ENCODE data around the gene TTYH2. TPM values are rescaled to one million over a fixed set of nuclear protein-coding genes. Genes with fewer than 3 reads are reported as not detected.

Gene TTYH2
- total RNA-seq, 2 donors from 2014 or later = 2.4 to 3.3 TPM

- DNase-seq (ENCODE audit: low spot score) (no peak), ATAC-seq (ENCODE audit: insufficient number of reproducible peaks, low FRiP score, low read depth) (no peak)
- Histone ChIP-seq H3K4me3 (no peak overlapping the region), H3K9me3 (no peaks in the 10 kb centered on the region), H3K27me3 (replicated peaks; ENCODE audit: insufficient read depth) (no peaks in the 10 kb centered on the region), H3K4me1 (ENCODE audit: control insufficient read depth in 1 of 2, low read depth in 2 of 2) (peaks cover 0 to 3% of the 10 kb centered on the region in 2 donors), H3K36me3 (no peaks in the 10 kb centered on the region), H3K27ac (no peak overlapping the region)
- TF ChIP-seq, protein P1, sequence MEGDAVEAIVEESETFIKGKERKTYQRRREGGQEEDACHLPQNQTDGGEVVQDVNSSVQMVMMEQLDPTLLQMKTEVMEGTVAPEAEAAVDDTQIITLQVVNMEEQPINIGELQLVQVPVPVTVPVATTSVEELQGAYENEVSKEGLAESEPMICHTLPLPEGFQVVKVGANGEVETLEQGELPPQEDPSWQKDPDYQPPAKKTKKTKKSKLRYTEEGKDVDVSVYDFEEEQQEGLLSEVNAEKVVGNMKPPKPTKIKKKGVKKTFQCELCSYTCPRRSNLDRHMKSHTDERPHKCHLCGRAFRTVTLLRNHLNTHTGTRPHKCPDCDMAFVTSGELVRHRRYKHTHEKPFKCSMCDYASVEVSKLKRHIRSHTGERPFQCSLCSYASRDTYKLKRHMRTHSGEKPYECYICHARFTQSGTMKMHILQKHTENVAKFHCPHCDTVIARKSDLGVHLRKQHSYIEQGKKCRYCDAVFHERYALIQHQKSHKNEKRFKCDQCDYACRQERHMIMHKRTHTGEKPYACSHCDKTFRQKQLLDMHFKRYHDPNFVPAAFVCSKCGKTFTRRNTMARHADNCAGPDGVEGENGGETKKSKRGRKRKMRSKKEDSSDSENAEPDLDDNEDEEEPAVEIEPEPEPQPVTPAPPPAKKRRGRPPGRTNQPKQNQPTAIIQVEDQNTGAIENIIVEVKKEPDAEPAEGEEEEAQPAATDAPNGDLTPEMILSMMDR (IDR thresholded peaks at IDR 0.05) = no peak
Observed at GRCh38 chr17:74241431-74241830, 28.1 kb downstream of the TTYH2 start.

DNA sequence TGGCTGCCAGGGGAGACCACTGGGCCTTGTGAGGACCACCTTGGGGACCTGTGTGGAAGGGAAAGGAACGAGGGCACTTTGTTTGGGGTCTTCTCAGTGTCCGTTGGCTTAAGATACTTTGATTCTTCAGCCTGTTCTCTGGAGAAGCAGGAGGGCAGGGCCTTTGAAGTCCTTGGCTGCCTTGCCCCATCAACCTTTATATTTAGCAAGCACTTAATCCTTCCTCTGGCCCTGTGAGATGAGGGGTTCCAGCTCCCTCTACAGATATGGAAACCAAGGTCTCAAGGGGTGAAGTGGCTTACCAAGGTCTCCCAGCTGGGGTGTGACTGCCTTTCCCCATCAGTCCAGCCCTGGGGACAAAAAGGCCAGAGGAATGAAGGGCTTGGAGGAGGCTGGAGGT, 28.5 kb downstream of the TTYH2 start:
- DNase-seq (ENCODE audit: low spot score) (no peak), ATAC-seq (ENCODE audit: insufficient number of reproducible peaks, low FRiP score, low read depth) (no peak)
- Histone ChIP-seq H3K27me3 (replicated peaks; ENCODE audit: insufficient read depth) (no peaks in the 10 kb centered on the region), H3K9me3 (no peaks in the 10 kb centered on the region), H3K27ac (no peak overlapping the region), H3K4me1 (ENCODE audit: control insufficient read depth in 1 of 2, low read depth in 2 of 2) (peaks cover 0 to 3% of the 10 kb centered on the region in 2 donors), H3K4me3 (no peak overlapping the region), H3K36me3 (no peaks in the 10 kb centered on the region)
- TF ChIP-seq, protein P1 (IDR thresholded peaks at IDR 0.05) = no peak

- Histone ChIP-seq H3K4me1 (ENCODE audit: control insufficient read depth in 1 of 2, low read depth in 2 of 2) (peaks cover 0 to 3% of the 10 kb centered on the region in 2 donors), H3K4me3 (no peak overlapping the region), H3K36me3 (no peaks in the 10 kb centered on the region), H3K9me3 (no peaks in the 10 kb centered on the region), H3K27me3 (replicated peaks; ENCODE audit: insufficient read depth) (no peaks in the 10 kb centered on the region), H3K27ac (no peak overlapping the region)
- DNase-seq (ENCODE audit: low spot score) (no peak), ATAC-seq (ENCODE audit: insufficient number of reproducible peaks, low FRiP score, low read depth) (no peak)
- TF ChIP-seq, protein P1 (IDR thresholded peaks at IDR 0.05) = no peak
Observed at GRCh38 chr17:74243013-74243755, 29.8 kb downstream of the TTYH2 start.

GRCh38 chr17:74244128-74244527, 30.8 kb downstream of the TTYH2 start:
- DNase-seq (ENCODE audit: low spot score) (no peak), ATAC-seq (ENCODE audit: insufficient number of reproducible peaks, low FRiP score, low read depth) (no peak)
- Histone ChIP-seq H3K27ac (no peak overlapping the region), H3K36me3 (no peaks in the 10 kb centered on the region), H3K4me3 (no peak overlapping the region), H3K27me3 (replicated peaks; ENCODE audit: insufficient read depth) (no peaks in the 10 kb centered on the region), H3K4me1 (ENCODE audit: control insufficient read depth in 1 of 2, low read depth in 2 of 2) (peaks cover 0 to 3% of the 10 kb centered on the region in 2 donors), H3K9me3 (no peaks in the 10 kb centered on the region)
- TF ChIP-seq, protein P1 (IDR thresholded peaks at IDR 0.05) = no peak

- H3K36me3 ChIP-seq = no peaks in the 10 kb centered on the region
- ATAC-seq (ENCODE audit: insufficient number of reproducible peaks, low FRiP score, low read depth) (no peak), DNase-seq (ENCODE audit: low spot score) (no peak)
- TF ChIP-seq, protein P1 (IDR thresholded peaks at IDR 0.05) = no peak
- H3K4me3 ChIP-seq = no peak overlapping the region
- peaks cover 0 to 3% of the 10 kb centered on the region in 2 donors for H3K4me1 ChIP-seq (ENCODE audit: control insufficient read depth in 1 of 2, low read depth in 2 of 2)
- H3K9me3 ChIP-seq = no peaks in the 10 kb centered on the region
- H3K27ac ChIP-seq = no peak overlapping the region
- no peaks in the 10 kb centered on the region for H3K27me3 ChIP-seq (replicated peaks; ENCODE audit: insufficient read depth)
Observed at GRCh38 chr17:74244548-74244947, 31.2 kb downstream of the TTYH2 start.
